ENCODE results near the gene HMG20B.

Gene HMG20B

GRCh38 chr19:3604227-3604986, 31.7 kb downstream of the HMG20B start:
- H4K91ac ChIP-seq (ENCODE audit: low read length) = peak overlapping the region; percentile 11
- H3K4me3 ChIP-seq (ENCODE audit: insufficient read depth in 1 of 2, low read depth in 1 of 2, low read length in 2 of 2) = no peak overlapping the region
- peaks cover 3 to 24% of the 10 kb centered on the region in 2 experiments for H3K36me3 ChIP-seq (ENCODE audit: control insufficient read depth in 1 of 2, insufficient read depth in 2 of 2, low read depth in 1 of 2, low read length in 2 of 2)
- H3K27me3 ChIP-seq (ENCODE audit: control insufficient read depth in 1 of 2, insufficient read depth in 1 of 2, low read length in 2 of 2) = no peaks in the 10 kb centered on the region
- H2BK15ac ChIP-seq (ENCODE audit: low read depth, poor library complexity, severe bottlenecking) = no peak overlapping the region
- 93% methylated on average over 24 of the region's 27 CpGs for WGBS
- H4K8ac ChIP-seq (ENCODE audit: low read length) = no peak overlapping the region
- peak overlapping the region in 1 of 2 experiments; percentile 6 for H2BK12ac ChIP-seq (ENCODE audit: low read length in 2 of 2)
- DNase-seq = no peak
- no peak overlapping the region for H2BK5ac ChIP-seq (ENCODE audit: low read depth, low read length, poor library complexity, severe bottlenecking)
- H3K4me1 ChIP-seq (ENCODE audit: control insufficient read depth, insufficient read depth, low read depth, low read length) = peaks cover 51% of the 10 kb centered on the region
- H2BK120ac ChIP-seq (ENCODE audit: low read depth, low read length) = no peak overlapping the region
- H3K4me2 ChIP-seq (ENCODE audit: low read length, poor library complexity, severe bottlenecking) = no peak overlapping the region
- no peak overlapping the region for H3K9ac ChIP-seq (ENCODE audit: low read length)
- H3K27ac ChIP-seq (ENCODE audit: low read length, poor library complexity, severe bottlenecking) = no peak overlapping the region
- H2AFZ ChIP-seq (ENCODE audit: low read depth, low read length) = no peak overlapping the region
- H2AK5ac ChIP-seq (ENCODE audit: low read length, severe bottlenecking) = no peak overlapping the region
- H3K79me1 ChIP-seq (replicated peaks; ENCODE audit: low read length, poor library complexity, severe bottlenecking) = peaks cover 31% of the 10 kb centered on the region
- H3K18ac ChIP-seq (ENCODE audit: low read depth in 1 of 2, low read length in 2 of 2) = no peak overlapping the region
- H3K14ac ChIP-seq (ENCODE audit: low read length in 2 of 2) = no peak overlapping the region
- no peak overlapping the region for H3K23ac ChIP-seq (ENCODE audit: low read length in 2 of 2)
- no peak overlapping the region for H3K4ac ChIP-seq (ENCODE audit: low read depth in 1 of 2, low read length in 2 of 2)
- H3K9me3 ChIP-seq (ENCODE audit: control insufficient read depth, low read length) = no peaks in the 10 kb centered on the region

DNA sequence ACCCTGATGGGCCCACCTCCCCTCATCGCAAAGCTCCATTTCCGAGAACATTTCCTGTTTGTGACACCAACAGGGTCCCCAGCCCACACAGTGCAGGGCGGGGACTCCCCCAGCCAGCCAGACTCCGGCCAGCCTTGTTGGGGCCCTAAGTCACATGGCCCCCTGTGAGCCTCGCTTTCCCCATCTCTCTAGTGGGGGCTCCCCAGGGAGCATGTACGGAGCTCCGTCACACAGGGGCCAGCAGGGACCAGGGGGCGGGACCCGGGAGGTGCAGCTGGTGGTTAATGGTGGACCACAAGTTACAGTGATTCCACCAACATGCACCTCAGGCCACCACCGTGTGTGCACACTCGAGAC, 32.2 kb downstream of the HMG20B start:
- Histone ChIP-seq H2BK15ac (ENCODE audit: low read depth, poor library complexity, severe bottlenecking) (no peak overlapping the region), H4K91ac (ENCODE audit: low read length) (peak overlapping the region; percentile 79), H2BK12ac (ENCODE audit: low read length in 2 of 2) (no peak overlapping the region), H2BK120ac (ENCODE audit: low read depth, low read length) (no peak overlapping the region), H3K14ac (ENCODE audit: low read length in 2 of 2) (peak overlapping the region in 1 of 2 experiments; percentile 93), H4K8ac (ENCODE audit: low read length) (no peak overlapping the region), H3K23ac (ENCODE audit: low read length in 2 of 2) (no peak overlapping the region), H3K4me3 (ENCODE audit: insufficient read depth in 1 of 2, low read depth in 1 of 2, low read length in 2 of 2) (peak overlapping the region in 1 of 2 experiments; percentile 86), H3K4me2 (ENCODE audit: low read length, poor library complexity, severe bottlenecking) (peak overlapping the region; percentile 6), H3K9me3 (ENCODE audit: control insufficient read depth, low read length) (no peaks in the 10 kb centered on the region), H3K27ac (ENCODE audit: low read length, poor library complexity, severe bottlenecking) (no peak overlapping the region), H3K18ac (ENCODE audit: low read depth in 1 of 2, low read length in 2 of 2) (peak overlapping the region in 1 of 2 experiments; percentile 18), H3K9ac (ENCODE audit: low read length) (peak overlapping the region; percentile 82), H2AK5ac (ENCODE audit: low read length, severe bottlenecking) (no peak overlapping the region), H3K27me3 (ENCODE audit: control insufficient read depth in 1 of 2, insufficient read depth in 1 of 2, low read length in 2 of 2) (no peaks in the 10 kb centered on the region), H3K79me1 (replicated peaks; ENCODE audit: low read length, poor library complexity, severe bottlenecking) (peaks cover 31% of the 10 kb centered on the region), H3K4me1 (ENCODE audit: control insufficient read depth, insufficient read depth, low read depth, low read length) (peaks cover 51% of the 10 kb centered on the region), H3K36me3 (ENCODE audit: control insufficient read depth in 1 of 2, insufficient read depth in 2 of 2, low read depth in 1 of 2, low read length in 2 of 2) (peaks cover 3 to 25% of the 10 kb centered on the region in 2 experiments), H2AFZ (ENCODE audit: low read depth, low read length) (no peak overlapping the region), H3K4ac (ENCODE audit: low read depth in 1 of 2, low read length in 2 of 2) (no peak overlapping the region), H2BK5ac (ENCODE audit: low read depth, low read length, poor library complexity, severe bottlenecking) (no peak overlapping the region)
- 88% methylated on average over 11 of the region's 11 CpGs for WGBS
- DNase-seq = no peak

- 84% methylated on average over 3 of the region's 3 CpGs for WGBS
- peak overlapping the region; percentile 82 for H3K9ac ChIP-seq (ENCODE audit: low read length)
- H4K8ac ChIP-seq (ENCODE audit: low read length) = peak overlapping the region; percentile 60
- peaks cover 0 to 25% of the 10 kb centered on the region in 2 experiments for H3K36me3 ChIP-seq (ENCODE audit: control insufficient read depth in 1 of 2, insufficient read depth in 2 of 2, low read depth in 1 of 2, low read length in 2 of 2)
- H3K27ac ChIP-seq (ENCODE audit: low read length, poor library complexity, severe bottlenecking) = no peak overlapping the region
- H2AK5ac ChIP-seq (ENCODE audit: low read length, severe bottlenecking) = no peak overlapping the region
- no peak overlapping the region for H2BK12ac ChIP-seq (ENCODE audit: low read length in 2 of 2)
- H3K4me1 ChIP-seq (ENCODE audit: control insufficient read depth, insufficient read depth, low read depth, low read length) = peaks cover 53% of the 10 kb centered on the region
- H3K4me2 ChIP-seq (ENCODE audit: low read length, poor library complexity, severe bottlenecking) = peak overlapping the region; percentile 13
- no peak overlapping the region for H2BK5ac ChIP-seq (ENCODE audit: low read depth, low read length, poor library complexity, severe bottlenecking)
- no peak overlapping the region for H2AFZ ChIP-seq (ENCODE audit: low read depth, low read length)
- H4K91ac ChIP-seq (ENCODE audit: low read length) = peak overlapping the region; percentile 79
- H3K4ac ChIP-seq (ENCODE audit: low read depth in 1 of 2, low read length in 2 of 2) = peak overlapping the region in 1 of 2 experiments; percentile 41
- H2BK120ac ChIP-seq (ENCODE audit: low read depth, low read length) = no peak overlapping the region
- peak overlapping the region in 1 of 2 experiments; percentile 93 for H3K14ac ChIP-seq (ENCODE audit: low read length in 2 of 2)
- H3K18ac ChIP-seq (ENCODE audit: low read depth in 1 of 2, low read length in 2 of 2) = peak overlapping the region in 1 of 2 experiments; percentile 18
- DNase-seq = no peak
- H3K79me1 ChIP-seq (replicated peaks; ENCODE audit: low read length, poor library complexity, severe bottlenecking) = peaks cover 30% of the 10 kb centered on the region
- no peak overlapping the region for H2BK15ac ChIP-seq (ENCODE audit: low read depth, poor library complexity, severe bottlenecking)
- peak overlapping the region in 1 of 2 experiments; percentile 57 for H3K23ac ChIP-seq (ENCODE audit: low read length in 2 of 2)
- no peaks in the 10 kb centered on the region for H3K9me3 ChIP-seq (ENCODE audit: control insufficient read depth, low read length)
- H3K27me3 ChIP-seq (ENCODE audit: control insufficient read depth in 1 of 2, insufficient read depth in 1 of 2, low read length in 2 of 2) = no peaks in the 10 kb centered on the region
- peak overlapping the region in 1 of 2 experiments; percentile 86 for H3K4me3 ChIP-seq (ENCODE audit: insufficient read depth in 1 of 2, low read depth in 1 of 2, low read length in 2 of 2)
These were observed 32.6 kb downstream of the HMG20B start for GRCh38 chr19:3605361-3605760.

- no peak overlapping the region for H2AK5ac ChIP-seq (ENCODE audit: low read length, severe bottlenecking)
- H2BK120ac ChIP-seq (ENCODE audit: low read depth, low read length) = no peak overlapping the region
- peaks cover 53% of the 10 kb centered on the region for H3K4me1 ChIP-seq (ENCODE audit: control insufficient read depth, insufficient read depth, low read depth, low read length)
- H3K9ac ChIP-seq (ENCODE audit: low read length) = peak overlapping the region; percentile 82
- H4K8ac ChIP-seq (ENCODE audit: low read length) = no peak overlapping the region
- WGBS = 52% methylated on average over 5 of the region's 5 CpGs
- H3K27ac ChIP-seq (ENCODE audit: low read length, poor library complexity, severe bottlenecking) = no peak overlapping the region
- peak overlapping the region; percentile 83 to 86 for H3K4me3 ChIP-seq (ENCODE audit: insufficient read depth in 1 of 2, low read depth in 1 of 2, low read length in 2 of 2)
- no peaks in the 10 kb centered on the region for H3K9me3 ChIP-seq (ENCODE audit: control insufficient read depth, low read length)
- H4K91ac ChIP-seq (ENCODE audit: low read length) = no peak overlapping the region
- H3K23ac ChIP-seq (ENCODE audit: low read length in 2 of 2) = peak overlapping the region in 1 of 2 experiments; percentile 70
- peaks cover 29% of the 10 kb centered on the region for H3K79me1 ChIP-seq (replicated peaks; ENCODE audit: low read length, poor library complexity, severe bottlenecking)
- H2BK5ac ChIP-seq (ENCODE audit: low read depth, low read length, poor library complexity, severe bottlenecking) = no peak overlapping the region
- H3K4ac ChIP-seq (ENCODE audit: low read depth in 1 of 2, low read length in 2 of 2) = no peak overlapping the region
- no peaks in the 10 kb centered on the region for H3K27me3 ChIP-seq (ENCODE audit: control insufficient read depth in 1 of 2, insufficient read depth in 1 of 2, low read length in 2 of 2)
- no peak overlapping the region for H2BK15ac ChIP-seq (ENCODE audit: low read depth, poor library complexity, severe bottlenecking)
- DNase-seq = no peak
- H3K14ac ChIP-seq (ENCODE audit: low read length in 2 of 2) = peak overlapping the region in 1 of 2 experiments; percentile 93
- peak overlapping the region in 1 of 2 experiments; percentile 40 for H2BK12ac ChIP-seq (ENCODE audit: low read length in 2 of 2)
- H3K18ac ChIP-seq (ENCODE audit: low read depth in 1 of 2, low read length in 2 of 2) = peak overlapping the region in 1 of 2 experiments; percentile 92
- H2AFZ ChIP-seq (ENCODE audit: low read depth, low read length) = peak overlapping the region; percentile 31
- H3K4me2 ChIP-seq (ENCODE audit: low read length, poor library complexity, severe bottlenecking) = peak overlapping the region; percentile 93
- peaks cover 2 to 26% of the 10 kb centered on the region in 2 experiments for H3K36me3 ChIP-seq (ENCODE audit: control insufficient read depth in 1 of 2, insufficient read depth in 2 of 2, low read depth in 1 of 2, low read length in 2 of 2)
These were observed 33.0 kb downstream of the HMG20B start for GRCh38 chr19:3605770-3606169.

Data from mesenchymal stem cell (in vitro differentiated cells and primary cell).